Activated CD8-positive, alpha-beta T cell treated with anti-CD3 and anti-CD28 coated beads for 36 hours (primary cell): Measurements from ENCODE around the gene KRTAP12-1. TPM values are rescaled to one million over a fixed set of nuclear protein-coding genes. Genes with fewer than 3 reads are reported as not detected.
"Not testable (repeated sequence)": the region's sequence is repeated elsewhere in the genome, so short reads cannot be mapped to it uniquely, and the experiment has no call there.

ENCODE experiments used
- ATAC-seq: fragments of 200-7000 bp; cut with Tn5 transposase; one replicate; pipeline ENCODE4 v1.10.0; 2021; ENCODE audit warnings: mild to moderate bottlenecking, moderate library complexity
- CTCF ChIA-PET: fragments of 350-600 bp; sonication (Branson Sonifier 250); formaldehyde crosslinking; loops from one replicate; lab custom pipeline; 2021; ENCODE audit warnings: antibody characterized with exemption; lab: Charles Lee
- POLR2A ChIA-PET: fragments of 350-600 bp; sonication (Branson Sonifier 250); formaldehyde crosslinking; loops from one replicate; lab custom pipeline; 2021; ENCODE audit warnings: antibody characterized with exemption; lab: Charles Lee
- DNase-seq: peaks from one replicate; pipeline ENCODE4 v3.0.0-alpha.2; 2020
- H3K27ac Mint-ChIP-seq: one replicate; pipeline ENCODE4 v1.8.0; 2021; ENCODE audit warnings: mild to moderate bottlenecking, mixed read lengths
- H3K27me3 Mint-ChIP-seq: one replicate; pipeline ENCODE4 v1.8.0; 2021; ENCODE audit warnings: mixed read lengths
- H3K36me3 Mint-ChIP-seq: one replicate; pipeline ENCODE4 v1.8.0; 2021; ENCODE audit warnings: low read depth, mixed read lengths
- H3K4me1 Mint-ChIP-seq: one replicate; pipeline ENCODE4 v1.8.0; 2021; ENCODE audit warnings: low read depth, mixed read lengths
- H3K4me3 Mint-ChIP-seq: one replicate; pipeline ENCODE4 v1.8.0; 2021; ENCODE audit warnings: mild to moderate bottlenecking, moderate library complexity, mixed read lengths
- H3K9me3 Mint-ChIP-seq: one replicate; pipeline ENCODE4 v1.8.0; 2021; ENCODE audit warnings: mixed read lengths
- CTCF ChIP-seq: fragments of 200-600 bp; IDR thresholded peaks from one replicate; pipeline ENCODE4 v1.8.0; 2022; ENCODE audit warnings: antibody characterized with exemption, mild to moderate bottlenecking
- intact Hi-C: fragments of 100-400 bp; cut with micrococcal nuclease; formaldehyde crosslinking; loops from one replicate; pipeline ENCODE4 v1.10.0; 2022
- total RNA-seq, 2 experiments: library from RNA; stranded (reverse); gene quantifications; one replicate each; pipeline ENCODE4 v1.2.3, GENCODE V29; 2021

The KRTAP12-1 gene
- total RNA-seq, 2 experiments from 2014 or later: not detected

- ChIA-PET CTCF (no interaction called here), POLR2A (no interaction called here)
- H3K27me3 Mint-ChIP-seq: peaks cover 26% of the 10 kb centered on the region
- no peak overlapping the region for H3K27ac Mint-ChIP-seq
- H3K9me3 Mint-ChIP-seq: peaks cover 11% of the 10 kb centered on the region
- TF ChIP-seq CTCF: no peak
- H3K36me3 Mint-ChIP-seq: no peaks in the 10 kb centered on the region
- H3K4me3 Mint-ChIP-seq: no peak overlapping the region
- ATAC-seq: no peak
- H3K4me1 Mint-ChIP-seq: peaks cover 18% of the 10 kb centered on the region
- intact Hi-C loops: no loop called here
- no peak for DNase-seq
Measured at GRCh38 chr21:44695184-44695583, 13.2 kb upstream of the KRTAP12-1 start.

GRCh38 chr21:44694776-44695175 is 12.8 kb upstream of the KRTAP12-1 start:
- POLR2A ChIA-PET: no interaction called here
- H3K4me3 Mint-ChIP-seq: no peak overlapping the region
- CTCF ChIA-PET: no interaction called here
- DNase-seq (no peak), ATAC-seq (no peak)
- H3K9me3 Mint-ChIP-seq: peaks cover 11% of the 10 kb centered on the region
- intact Hi-C loops: no loop called here
- no peaks in the 10 kb centered on the region for H3K36me3 Mint-ChIP-seq
- peaks cover 22% of the 10 kb centered on the region for H3K27me3 Mint-ChIP-seq
- peaks cover 18% of the 10 kb centered on the region for H3K4me1 Mint-ChIP-seq
- TF ChIP-seq CTCF: no peak
- no peak overlapping the region for H3K27ac Mint-ChIP-seq

- peaks cover 9% of the 10 kb centered on the region for H3K27me3 Mint-ChIP-seq
- H3K9me3 Mint-ChIP-seq: peaks cover 11% of the 10 kb centered on the region
- intact Hi-C loops: no loop called here
- H3K4me1 Mint-ChIP-seq: peaks cover 17% of the 10 kb centered on the region
- ATAC-seq (no peak), DNase-seq (no peak)
- H3K4me3 Mint-ChIP-seq: no peak overlapping the region
- ChIA-PET CTCF (no interaction called here), POLR2A (no interaction called here)
- no peak overlapping the region for H3K27ac Mint-ChIP-seq
- no peaks in the 10 kb centered on the region for H3K36me3 Mint-ChIP-seq
- TF ChIP-seq CTCF: no peak
Measured at GRCh38 chr21:44692798-44693512, 11.0 kb upstream of the KRTAP12-1 start.

GRCh38 chr21:44691686-44692085 is 9.7 kb upstream of the KRTAP12-1 start:
- Mint-ChIP-seq H3K4me3 (no peak overlapping the region), H3K4me1 (peaks cover 17% of the 10 kb centered on the region), H3K36me3 (no peaks in the 10 kb centered on the region), H3K9me3 (peaks cover 11% of the 10 kb centered on the region), H3K27ac (no peak overlapping the region), H3K27me3 (no peaks in the 10 kb centered on the region)
- intact Hi-C loops: no loop called here
- ChIA-PET POLR2A (no interaction called here), CTCF (interaction anchor here (0.8 to 1.3 kb wide), 3 partner anchors 19 to 181 kb away, joined by 3 to 4 read pairs (median 3); partner anchors contain the start of gene TSPEAR)
- no peak for ATAC-seq
- no peak for TF ChIP-seq CTCF
- no peak for DNase-seq

GRCh38 chr21:44689740-44690139 is 7.8 kb upstream of the KRTAP12-1 start:
- H3K4me3 Mint-ChIP-seq, ATAC-seq, H3K36me3 Mint-ChIP-seq, CTCF ChIA-PET, H3K27ac Mint-ChIP-seq, DNase-seq, intact Hi-C loops, H3K27me3 Mint-ChIP-seq, POLR2A ChIA-PET: not testable (repeated sequence)
- peaks cover 11% of the 10 kb centered on the region for H3K9me3 Mint-ChIP-seq
- peaks cover 25% of the 10 kb centered on the region for H3K4me1 Mint-ChIP-seq
